ENCODE results near the gene TLR3.

Gene TLR3

DNA sequence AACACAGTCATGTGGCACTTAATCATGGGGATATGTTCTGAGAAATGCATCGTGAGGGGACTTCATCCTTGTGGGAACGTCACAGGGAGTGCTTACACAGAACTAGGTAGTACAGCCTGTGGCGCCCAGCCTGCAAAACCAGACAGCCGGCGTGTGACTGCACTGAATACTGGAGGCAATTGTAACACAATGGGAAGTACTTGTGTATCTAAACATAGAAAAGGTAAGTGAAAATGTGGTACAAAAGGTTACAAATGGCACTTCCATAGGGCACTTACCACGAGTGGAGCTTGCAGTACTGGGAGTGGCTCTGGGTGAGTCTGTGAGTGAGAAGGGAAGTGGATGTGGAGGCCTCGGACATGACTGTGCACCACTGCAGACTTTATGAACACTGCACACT, 5.2 kb downstream of the TLR3 start:
- no peak overlapping the region for H3K4me3 ChIP-seq (ENCODE audit: low read length)
- TF ChIP-seq, protein P1, sequence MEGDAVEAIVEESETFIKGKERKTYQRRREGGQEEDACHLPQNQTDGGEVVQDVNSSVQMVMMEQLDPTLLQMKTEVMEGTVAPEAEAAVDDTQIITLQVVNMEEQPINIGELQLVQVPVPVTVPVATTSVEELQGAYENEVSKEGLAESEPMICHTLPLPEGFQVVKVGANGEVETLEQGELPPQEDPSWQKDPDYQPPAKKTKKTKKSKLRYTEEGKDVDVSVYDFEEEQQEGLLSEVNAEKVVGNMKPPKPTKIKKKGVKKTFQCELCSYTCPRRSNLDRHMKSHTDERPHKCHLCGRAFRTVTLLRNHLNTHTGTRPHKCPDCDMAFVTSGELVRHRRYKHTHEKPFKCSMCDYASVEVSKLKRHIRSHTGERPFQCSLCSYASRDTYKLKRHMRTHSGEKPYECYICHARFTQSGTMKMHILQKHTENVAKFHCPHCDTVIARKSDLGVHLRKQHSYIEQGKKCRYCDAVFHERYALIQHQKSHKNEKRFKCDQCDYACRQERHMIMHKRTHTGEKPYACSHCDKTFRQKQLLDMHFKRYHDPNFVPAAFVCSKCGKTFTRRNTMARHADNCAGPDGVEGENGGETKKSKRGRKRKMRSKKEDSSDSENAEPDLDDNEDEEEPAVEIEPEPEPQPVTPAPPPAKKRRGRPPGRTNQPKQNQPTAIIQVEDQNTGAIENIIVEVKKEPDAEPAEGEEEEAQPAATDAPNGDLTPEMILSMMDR (conservative IDR thresholded peaks at IDR 0.05; ENCODE audit: low read length): no peak
- no peak for DNase-seq (ENCODE audit: low read depth)

DNA sequence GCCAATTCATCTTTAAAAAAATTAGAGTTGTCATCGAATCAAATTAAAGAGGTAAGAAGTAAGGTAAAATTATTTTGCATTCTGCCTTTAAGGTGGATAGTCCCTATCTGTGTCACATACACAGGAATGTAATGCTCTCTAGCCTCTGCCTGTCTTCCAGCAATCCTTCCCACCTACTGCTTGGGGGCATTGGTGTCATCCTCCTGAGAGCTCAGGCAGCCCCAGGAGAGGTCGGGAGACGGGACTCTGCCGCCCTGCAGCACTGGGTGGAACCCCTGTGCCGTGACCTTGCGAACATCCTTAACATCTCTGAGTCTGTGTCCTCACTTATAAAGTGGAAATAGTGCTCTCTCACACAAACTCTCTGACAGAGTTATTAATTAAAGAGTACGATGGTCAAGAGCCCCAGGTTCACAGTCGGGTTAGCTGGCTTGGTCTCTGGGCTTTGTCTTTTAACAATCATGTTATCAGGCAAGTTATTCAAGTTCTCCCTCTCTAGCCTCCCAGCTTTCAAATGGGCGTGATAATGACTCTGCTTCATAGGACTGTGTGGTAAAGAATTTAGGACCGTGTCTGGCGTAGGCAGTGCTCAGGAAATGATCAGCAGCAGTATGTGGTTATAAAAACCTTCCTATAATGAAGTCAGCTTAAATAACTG, 10.2 kb downstream of the TLR3 start:
- TF ChIP-seq, protein P1 (conservative IDR thresholded peaks at IDR 0.05; ENCODE audit: low read length): no peak
- DNase-seq (ENCODE audit: low read depth): no peak
- H3K4me3 ChIP-seq (ENCODE audit: low read length): no peak overlapping the region

DNA sequence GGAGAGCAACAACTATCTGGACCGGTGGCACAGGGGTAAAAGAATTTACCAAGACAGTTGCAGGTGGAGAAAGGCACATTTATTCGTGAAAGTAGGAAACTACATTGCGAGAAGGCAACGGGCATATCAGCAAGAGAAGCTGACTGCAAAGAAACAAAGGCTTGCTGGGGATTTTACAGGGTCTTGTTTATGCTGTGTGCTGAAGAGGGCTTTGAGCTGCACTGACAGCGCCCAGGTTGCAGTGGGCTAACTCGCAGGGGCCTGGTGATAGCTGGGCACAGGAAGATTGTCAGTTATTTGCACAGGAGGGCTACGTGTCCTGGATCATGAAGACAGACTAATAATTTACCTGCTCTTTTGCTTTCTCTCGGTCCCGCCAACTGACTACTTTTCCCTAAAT, 10.7 kb downstream of the TLR3 start:
- no peak overlapping the region for H3K4me3 ChIP-seq (ENCODE audit: low read length)
- DNase-seq (ENCODE audit: low read depth): no peak

DNA sequence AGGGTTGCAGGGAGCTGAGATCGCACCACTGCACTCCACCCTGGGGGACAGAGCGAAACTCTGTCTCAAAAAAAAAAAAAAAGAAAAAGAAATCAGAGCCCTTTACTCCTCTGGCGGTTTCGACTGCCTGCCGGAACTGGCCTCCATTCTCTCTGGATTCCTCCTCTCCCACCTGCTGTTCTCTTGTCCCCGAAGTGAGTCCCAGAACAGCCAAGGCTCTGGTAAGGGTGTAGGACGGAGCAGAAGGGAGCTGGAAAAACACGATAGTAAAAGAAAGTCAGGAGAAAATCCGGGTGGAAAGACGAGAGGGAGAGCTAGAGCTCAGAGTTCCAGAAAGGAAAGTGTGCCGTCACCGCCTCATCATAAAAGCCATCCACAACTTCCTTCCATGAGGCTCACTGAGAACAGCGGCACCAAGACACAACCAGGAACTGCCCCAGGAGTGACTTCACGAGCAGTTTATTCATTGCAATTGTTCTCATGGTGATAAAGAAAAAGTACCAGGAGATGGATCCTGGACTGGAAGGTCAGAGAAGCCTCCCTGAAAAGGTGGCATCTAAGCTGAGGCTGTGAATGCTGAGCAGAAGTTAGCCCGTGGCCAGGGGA, 12.3 kb downstream of the TLR3 start:
- H3K4me3 ChIP-seq (ENCODE audit: low read length): no peak overlapping the region
- TF ChIP-seq, protein P1 (conservative IDR thresholded peaks at IDR 0.05; ENCODE audit: low read length): no peak
- DNase-seq (ENCODE audit: low read depth): no peak

More for the DNA sequence above, 10.7 kb downstream of the TLR3 start:
- TF ChIP-seq, protein P1 (conservative IDR thresholded peaks at IDR 0.05; ENCODE audit: low read length): no peak

DNA sequence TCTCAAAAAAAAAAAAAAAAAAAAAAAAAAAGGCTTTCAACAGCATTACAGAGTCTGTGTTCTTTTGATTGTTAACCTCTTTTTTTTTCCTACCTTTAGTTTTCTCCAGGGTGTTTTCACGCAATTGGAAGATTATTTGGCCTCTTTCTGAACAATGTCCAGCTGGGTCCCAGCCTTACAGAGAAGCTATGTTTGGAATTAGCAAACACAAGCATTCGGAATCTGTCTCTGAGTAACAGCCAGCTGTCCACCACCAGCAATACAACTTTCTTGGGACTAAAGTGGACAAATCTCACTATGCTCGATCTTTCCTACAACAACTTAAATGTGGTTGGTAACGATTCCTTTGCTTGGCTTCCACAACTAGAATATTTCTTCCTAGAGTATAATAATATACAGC, 13.3 kb downstream of the TLR3 start:
- TF ChIP-seq, protein P1 (conservative IDR thresholded peaks at IDR 0.05; ENCODE audit: low read length): no peak
- DNase-seq (ENCODE audit: low read depth): no peak
- H3K4me3 ChIP-seq (ENCODE audit: low read length): no peak overlapping the region

DNA sequence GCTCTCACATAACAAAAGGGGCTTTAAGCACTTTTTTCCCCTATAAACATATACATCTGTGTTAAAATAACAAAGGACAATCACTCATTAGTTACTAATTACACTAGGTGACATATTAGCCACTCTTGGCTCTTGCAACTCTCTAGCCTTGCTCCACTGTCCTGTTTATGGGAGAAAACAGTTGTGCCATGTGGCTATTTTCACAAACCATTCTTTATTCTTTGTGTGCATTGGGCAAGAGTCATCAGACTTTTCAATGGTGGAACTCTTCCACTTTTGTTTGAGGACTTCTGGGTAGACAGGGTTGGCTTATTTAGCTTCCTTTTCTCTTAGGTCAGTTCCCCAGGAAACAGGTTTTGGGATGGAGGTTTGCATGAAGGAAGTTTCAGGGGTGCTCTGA, 19.6 kb downstream of the TLR3 start:
- H3K4me3 ChIP-seq (ENCODE audit: low read length): no peak overlapping the region
- TF ChIP-seq, protein P1 (conservative IDR thresholded peaks at IDR 0.05; ENCODE audit: low read length): no peak
- no peak for DNase-seq (ENCODE audit: low read depth)

DNA sequence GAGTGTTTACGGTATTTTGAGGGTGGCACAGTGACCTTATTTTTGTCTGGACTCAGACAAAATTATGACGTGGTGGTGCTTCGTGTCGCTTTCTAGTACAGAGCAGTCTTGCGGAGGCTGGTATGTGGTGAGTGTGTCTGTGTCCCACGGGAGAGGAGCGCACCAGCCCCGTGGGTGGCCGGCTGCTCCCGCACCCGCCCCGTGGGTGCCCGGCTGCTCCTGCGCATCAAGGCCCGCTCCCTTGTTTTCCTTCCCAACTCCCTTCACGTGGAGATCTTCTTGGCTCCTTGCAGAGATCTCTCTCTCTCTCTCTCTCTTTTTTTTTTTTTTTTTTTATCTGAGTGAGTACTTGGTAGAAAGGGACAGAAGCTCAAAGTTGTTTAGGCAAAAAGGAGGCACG, 23.3 kb downstream of the TLR3 start:
- DNase-seq (ENCODE audit: low read depth): no peak
- no peak overlapping the region for H3K4me3 ChIP-seq (ENCODE audit: low read length)
- TF ChIP-seq, protein P1 (conservative IDR thresholded peaks at IDR 0.05; ENCODE audit: low read length): no peak
